ENCODE measurements around the gene AFF3. TPM values are rescaled to one million over a fixed set of nuclear protein-coding genes. Genes with fewer than 3 reads are reported as not detected.

The AFF3 gene
- total and polyA plus RNA-seq, 9 donors, result 2.4 to 7.2 (median 3.7) TPM

- no peak for DNase-seq
- no peaks in the 10 kb centered on the region for H3K27me3 ChIP-seq (ENCODE audit: control insufficient read depth, insufficient read depth, low read length)
- no CpG with 5 or more reads among the region's 1 CpG for WGBS (ENCODE audit: insufficient coverage)
- no peak overlapping the region for H3K27ac ChIP-seq (ENCODE audit: low read length)
- H3K36me3 ChIP-seq (ENCODE audit: control insufficient read depth, insufficient read depth, low read length), result no peaks in the 10 kb centered on the region
- H3K4me3 ChIP-seq (ENCODE audit: low read length), result no peak overlapping the region
- H3K9me3 ChIP-seq (replicated peaks; ENCODE audit: control insufficient read depth, low read depth, low read length), result no peaks in the 10 kb centered on the region
- no peaks in the 10 kb centered on the region for H3K4me1 ChIP-seq (ENCODE audit: control insufficient read depth, insufficient read depth, low read length)
Measured at GRCh38 chr2:99857372-99857771, 285.0 kb downstream of the AFF3 start.

- Histone ChIP-seq H3K4me1 (ENCODE audit: control insufficient read depth, insufficient read depth, low read length) (no peaks in the 10 kb centered on the region), H3K4me3 (ENCODE audit: low read length) (no peak overlapping the region), H3K27ac (ENCODE audit: low read length) (no peak overlapping the region), H3K36me3 (ENCODE audit: control insufficient read depth, insufficient read depth, low read length) (no peaks in the 10 kb centered on the region), H3K9me3 (replicated peaks; ENCODE audit: control insufficient read depth, low read depth, low read length) (no peaks in the 10 kb centered on the region), H3K27me3 (ENCODE audit: control insufficient read depth, insufficient read depth, low read length) (no peaks in the 10 kb centered on the region)
- no peak for DNase-seq
- no CpG with 5 or more reads among the region's 1 CpG for WGBS (ENCODE audit: insufficient coverage)
Measured at GRCh38 chr2:99856119-99856518, 286.3 kb downstream of the AFF3 start.

- Histone ChIP-seq H3K9me3 (replicated peaks; ENCODE audit: control insufficient read depth, low read depth, low read length) (no peaks in the 10 kb centered on the region), H3K4me1 (ENCODE audit: control insufficient read depth, insufficient read depth, low read length) (no peaks in the 10 kb centered on the region), H3K27me3 (ENCODE audit: control insufficient read depth, insufficient read depth, low read length) (no peaks in the 10 kb centered on the region), H3K36me3 (ENCODE audit: control insufficient read depth, insufficient read depth, low read length) (no peaks in the 10 kb centered on the region), H3K27ac (ENCODE audit: low read length) (no peak overlapping the region), H3K4me3 (ENCODE audit: low read length) (no peak overlapping the region)
- WGBS (ENCODE audit: insufficient coverage), result no CpG with 5 or more reads among the region's 5 CpGs
- no peak for DNase-seq
Measured at GRCh38 chr2:99854236-99854852, 288.0 kb downstream of the AFF3 start.

GRCh38 chr2:99852956-99853355, 289.4 kb downstream of the AFF3 start:
- no peak for DNase-seq
- H3K36me3 ChIP-seq (ENCODE audit: control insufficient read depth, insufficient read depth, low read length), result no peaks in the 10 kb centered on the region
- no peaks in the 10 kb centered on the region for H3K27me3 ChIP-seq (ENCODE audit: control insufficient read depth, insufficient read depth, low read length)
- H3K27ac ChIP-seq (ENCODE audit: low read length), result no peak overlapping the region
- H3K4me1 ChIP-seq (ENCODE audit: control insufficient read depth, insufficient read depth, low read length), result no peaks in the 10 kb centered on the region
- no peaks in the 10 kb centered on the region for H3K9me3 ChIP-seq (replicated peaks; ENCODE audit: control insufficient read depth, low read depth, low read length)
- WGBS (ENCODE audit: insufficient coverage), result 83% methylated on average over 1 of the region's 2 CpGs
- no peak overlapping the region for H3K4me3 ChIP-seq (ENCODE audit: low read length)

- 80% methylated on average over 1 of the region's 6 CpGs for WGBS (ENCODE audit: insufficient coverage)
- H3K27ac ChIP-seq (ENCODE audit: low read length), result no peak overlapping the region
- DNase-seq, result no peak
Measured at GRCh38 chr2:99852376-99852934, 289.9 kb downstream of the AFF3 start.

GRCh38 chr2:99851811-99852210, 290.6 kb downstream of the AFF3 start:
- DNase-seq, result no peak
- Histone ChIP-seq H3K9me3 (replicated peaks; ENCODE audit: control insufficient read depth, low read depth, low read length) (no peaks in the 10 kb centered on the region), H3K4me3 (ENCODE audit: low read length) (no peak overlapping the region), H3K27me3 (ENCODE audit: control insufficient read depth, insufficient read depth, low read length) (no peaks in the 10 kb centered on the region), H3K4me1 (ENCODE audit: control insufficient read depth, insufficient read depth, low read length) (no peaks in the 10 kb centered on the region), H3K27ac (ENCODE audit: low read length) (no peak overlapping the region), H3K36me3 (ENCODE audit: control insufficient read depth, insufficient read depth, low read length) (no peaks in the 10 kb centered on the region)
- 89% methylated on average over 1 of the region's 4 CpGs for WGBS (ENCODE audit: insufficient coverage)

More at GRCh38 chr2:99852376-99852934, 289.9 kb downstream of the AFF3 start:
- no peaks in the 10 kb centered on the region for H3K36me3 ChIP-seq (ENCODE audit: control insufficient read depth, insufficient read depth, low read length)
- no peaks in the 10 kb centered on the region for H3K9me3 ChIP-seq (replicated peaks; ENCODE audit: control insufficient read depth, low read depth, low read length)
- H3K4me1 ChIP-seq (ENCODE audit: control insufficient read depth, insufficient read depth, low read length), result no peaks in the 10 kb centered on the region
- no peak overlapping the region for H3K4me3 ChIP-seq (ENCODE audit: low read length)
- H3K27me3 ChIP-seq (ENCODE audit: control insufficient read depth, insufficient read depth, low read length), result no peaks in the 10 kb centered on the region

- Histone ChIP-seq H3K4me3 (ENCODE audit: low read length) (no peak overlapping the region), H3K27ac (ENCODE audit: low read length) (no peak overlapping the region), H3K4me1 (ENCODE audit: control insufficient read depth, insufficient read depth, low read length) (no peaks in the 10 kb centered on the region), H3K9me3 (replicated peaks; ENCODE audit: control insufficient read depth, low read depth, low read length) (no peaks in the 10 kb centered on the region), H3K36me3 (ENCODE audit: control insufficient read depth, insufficient read depth, low read length) (no peaks in the 10 kb centered on the region), H3K27me3 (ENCODE audit: control insufficient read depth, insufficient read depth, low read length) (no peaks in the 10 kb centered on the region)
- WGBS (ENCODE audit: insufficient coverage), result no CpG with 5 or more reads among the region's 2 CpGs
- DNase-seq, result no peak
Measured at GRCh38 chr2:99851089-99851488, 291.3 kb downstream of the AFF3 start.

GRCh38 chr2:99850084-99850710, 292.2 kb downstream of the AFF3 start:
- WGBS (ENCODE audit: insufficient coverage), result 95% methylated on average over 3 of the region's 5 CpGs
- Histone ChIP-seq H3K9me3 (replicated peaks; ENCODE audit: control insufficient read depth, low read depth, low read length) (no peaks in the 10 kb centered on the region), H3K4me1 (ENCODE audit: control insufficient read depth, insufficient read depth, low read length) (no peaks in the 10 kb centered on the region), H3K4me3 (ENCODE audit: low read length) (no peak overlapping the region), H3K27ac (ENCODE audit: low read length) (no peak overlapping the region), H3K27me3 (ENCODE audit: control insufficient read depth, insufficient read depth, low read length) (no peaks in the 10 kb centered on the region), H3K36me3 (ENCODE audit: control insufficient read depth, insufficient read depth, low read length) (no peaks in the 10 kb centered on the region)
- no peak for DNase-seq

GRCh38 chr2:99846462-99847107, 295.8 kb downstream of the AFF3 start:
- Histone ChIP-seq H3K27me3 (ENCODE audit: control insufficient read depth, insufficient read depth, low read length) (no peaks in the 10 kb centered on the region), H3K27ac (ENCODE audit: low read length) (no peak overlapping the region), H3K9me3 (replicated peaks; ENCODE audit: control insufficient read depth, low read depth, low read length) (no peaks in the 10 kb centered on the region), H3K4me3 (ENCODE audit: low read length) (no peak overlapping the region), H3K36me3 (ENCODE audit: control insufficient read depth, insufficient read depth, low read length) (no peaks in the 10 kb centered on the region), H3K4me1 (ENCODE audit: control insufficient read depth, insufficient read depth, low read length) (no peaks in the 10 kb centered on the region)
- no peak for DNase-seq
- no CpG with 5 or more reads among the region's 5 CpGs for WGBS (ENCODE audit: insufficient coverage)

- Histone ChIP-seq H3K36me3 (ENCODE audit: control insufficient read depth, insufficient read depth, low read length) (no peaks in the 10 kb centered on the region), H3K4me1 (ENCODE audit: control insufficient read depth, insufficient read depth, low read length) (no peaks in the 10 kb centered on the region), H3K9me3 (replicated peaks; ENCODE audit: control insufficient read depth, low read depth, low read length) (no peaks in the 10 kb centered on the region), H3K4me3 (ENCODE audit: low read length) (no peak overlapping the region), H3K27ac (ENCODE audit: low read length) (no peak overlapping the region), H3K27me3 (ENCODE audit: control insufficient read depth, insufficient read depth, low read length) (no peaks in the 10 kb centered on the region)
- no peak for DNase-seq
- 69% methylated on average over 3 of the region's 5 CpGs for WGBS (ENCODE audit: insufficient coverage)
Measured at GRCh38 chr2:99845296-99845695, 297.1 kb downstream of the AFF3 start.

All from muscle of leg (tissue), 11 donors.